GM10248 (cell line): ENCODE measurements around the gene FBXW7.

Experiments used
- CTCF ChIA-PET: fragments of 300-600 bp; sonication (Branson Sonifier 250); formaldehyde crosslinking; extraction: SDS; loops from one replicate; lab custom pipeline; 2021; ENCODE audit warnings: antibody characterized with exemption; lab: Yijun Ruan, JAX
- POLR2A ChIA-PET: fragments of 350-650 bp; sonication (Branson Sonifier 250); formaldehyde crosslinking; extraction: SDS; loops from one replicate; lab custom pipeline; 2020; ENCODE audit warnings: antibody characterized with exemption; lab: Yijun Ruan, JAX
- DNase-seq: peaks from one replicate; pipeline ENCODE4 v3.0.0; 2012; ENCODE audit errors: extremely low spot score
- CTCF ChIP-seq: IDR thresholded peaks from 2 replicates; pipeline ENCODE4 v1.5.1; 2012; ENCODE audit warnings: mild to moderate bottlenecking, low read depth; ENCODE audit errors: extremely low read depth, missing control alignments, control extremely low read depth

FBXW7 gene, protein sequence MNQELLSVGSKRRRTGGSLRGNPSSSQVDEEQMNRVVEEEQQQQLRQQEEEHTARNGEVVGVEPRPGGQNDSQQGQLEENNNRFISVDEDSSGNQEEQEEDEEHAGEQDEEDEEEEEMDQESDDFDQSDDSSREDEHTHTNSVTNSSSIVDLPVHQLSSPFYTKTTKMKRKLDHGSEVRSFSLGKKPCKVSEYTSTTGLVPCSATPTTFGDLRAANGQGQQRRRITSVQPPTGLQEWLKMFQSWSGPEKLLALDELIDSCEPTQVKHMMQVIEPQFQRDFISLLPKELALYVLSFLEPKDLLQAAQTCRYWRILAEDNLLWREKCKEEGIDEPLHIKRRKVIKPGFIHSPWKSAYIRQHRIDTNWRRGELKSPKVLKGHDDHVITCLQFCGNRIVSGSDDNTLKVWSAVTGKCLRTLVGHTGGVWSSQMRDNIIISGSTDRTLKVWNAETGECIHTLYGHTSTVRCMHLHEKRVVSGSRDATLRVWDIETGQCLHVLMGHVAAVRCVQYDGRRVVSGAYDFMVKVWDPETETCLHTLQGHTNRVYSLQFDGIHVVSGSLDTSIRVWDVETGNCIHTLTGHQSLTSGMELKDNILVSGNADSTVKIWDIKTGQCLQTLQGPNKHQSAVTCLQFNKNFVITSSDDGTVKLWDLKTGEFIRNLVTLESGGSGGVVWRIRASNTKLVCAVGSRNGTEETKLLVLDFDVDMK

GRCh38 chr4:152535903-152536544, at the start of gene FBXW7:
TSS of gene FBXW7 (minus strand) at chr4:152536092. CDS start at chr4:152411803, 124,289 bp downstream.
- peak; percentile 96 for DNase-seq
- no peak for TF ChIP-seq CTCF
- CTCF ChIA-PET, result interaction anchor here (0.8 to 6.8 kb wide), 10 partner anchors 10 to 103 kb away, joined by 3 to 61 read pairs (median 4); no protein-coding TSS in a partner anchor
- POLR2A ChIA-PET, result interaction anchor here (0.6 to 2.6 kb wide), 5 partner anchors 10 to 1534 kb away, joined by 3 to 9 read pairs (median 7); no protein-coding TSS in a partner anchor

GRCh38 chr4:152585023-152585441, 49.1 kb upstream of the FBXW7 start:
- peak; percentile 47 for DNase-seq
- ChIA-PET CTCF (interaction anchor here (0.8 to 1.5 kb wide), 4 partner anchors 9 to 23 kb away, joined by 3 to 6 read pairs (median 4); no protein-coding TSS in a partner anchor), POLR2A (no interaction called here)
- TF ChIP-seq CTCF, result no peak

DNA sequence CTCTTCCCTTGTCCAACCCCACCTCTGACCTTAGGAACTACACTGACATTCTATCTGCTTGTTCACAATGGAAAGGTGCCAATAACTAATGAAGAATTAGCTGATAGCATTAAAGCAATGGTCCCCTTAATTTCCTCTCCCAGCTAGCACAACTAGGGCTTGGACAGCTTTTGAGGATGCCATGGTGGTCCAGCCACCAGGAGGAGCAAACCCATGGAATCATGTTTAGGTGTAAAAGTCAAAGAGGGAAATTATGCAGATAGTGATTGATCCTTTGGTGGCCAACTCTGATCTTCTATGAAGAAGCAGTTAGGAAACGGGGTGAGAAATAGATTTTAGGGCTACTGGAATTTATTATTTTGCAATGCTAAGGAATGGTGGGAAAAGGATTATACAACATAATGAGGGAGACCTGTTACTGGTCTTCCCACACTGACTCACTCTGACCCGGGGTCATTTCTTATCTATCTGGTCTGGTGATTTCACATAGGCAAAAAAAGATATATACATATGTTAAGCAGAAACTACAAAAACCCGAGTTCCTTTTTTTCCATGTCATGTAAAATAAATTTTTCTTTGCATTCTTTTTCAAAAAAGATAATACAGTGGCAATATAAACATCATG, 45.8 kb upstream of the FBXW7 start:
- TF ChIP-seq CTCF, result no peak
- POLR2A ChIA-PET, result no interaction called here
- CTCF ChIA-PET, result interaction anchor here (1.0 to 2.0 kb wide), 2 partner anchors 8 to 10 kb away, joined by 4 to 8 read pairs; no protein-coding TSS in a partner anchor
- DNase-seq, result no peak

GRCh38 chr4:152579916-152580315, 44.0 kb upstream of the FBXW7 start:
- no peak for DNase-seq
- CTCF ChIA-PET, result interaction anchor here (0.7 to 3.3 kb wide), 5 partner anchors 8 to 119 kb away, joined by 3 to 14 read pairs (median 8); no protein-coding TSS in a partner anchor
- POLR2A ChIA-PET, result no interaction called here
- no peak for TF ChIP-seq CTCF

GRCh38 chr4:152579107-152579764, 43.3 kb upstream of the FBXW7 start:
- POLR2A ChIA-PET, result no interaction called here
- no peak for DNase-seq
- no peak for TF ChIP-seq CTCF
- CTCF ChIA-PET, result interaction anchor here (1.0 to 3.5 kb wide), 7 partner anchors 10 to 61 kb away, joined by 3 to 24 read pairs (median 8); no protein-coding TSS in a partner anchor
